H9 (cell line): ENCODE results near the gene ARHGAP5. TPM values are rescaled to one million over a fixed set of nuclear protein-coding genes. Genes with fewer than 3 reads are reported as not detected.

ENCODE experiments used
- DNase-seq: peaks from one replicate; pipeline ENCODE4 v3.0.0-alpha.2; 2017
- H2AFZ ChIP-seq: one replicate; pipeline ENCODE4 v1.6.1; 2013; ENCODE audit warnings: mild to moderate bottlenecking, low read length, control low read depth, moderate library complexity
- H2AK5ac ChIP-seq: 2 replicates; pipeline ENCODE4 v1.6.1; 2013; ENCODE audit warnings: low read length, control low read depth, mixed read lengths; ENCODE audit not compliant: insufficient read length
- H2BK120ac ChIP-seq: one replicate; pipeline ENCODE4 v1.6.1; 2013; ENCODE audit warnings: low read depth, mild to moderate bottlenecking, low read length, control low read depth, inconsistent platforms; ENCODE audit not compliant: poor library complexity, severe bottlenecking
- H2BK12ac ChIP-seq: 2 replicates; pipeline ENCODE4 v1.6.1; 2013; ENCODE audit warnings: low read length, control low read depth, mixed read lengths, low read depth; ENCODE audit not compliant: insufficient read length
- H2BK15ac ChIP-seq: 2 replicates; pipeline ENCODE4 v1.6.1; 2013; ENCODE audit warnings: low read depth, low read length, control low read depth
- H2BK20ac ChIP-seq: one replicate; pipeline ENCODE4 v1.6.1; 2013; ENCODE audit warnings: low read depth, mild to moderate bottlenecking, low read length, control low read depth, inconsistent platforms; ENCODE audit not compliant: poor library complexity, severe bottlenecking
- H2BK5ac ChIP-seq: 2 replicates; pipeline ENCODE4 v1.6.1; 2013; ENCODE audit warnings: low read length, control low read depth, mixed read lengths; ENCODE audit not compliant: insufficient read length
- H3K14ac ChIP-seq: 2 replicates; pipeline ENCODE4 v1.6.1; 2013; ENCODE audit warnings: low read length, control low read depth; ENCODE audit not compliant: insufficient read depth
- H3K18ac ChIP-seq: 2 replicates; pipeline ENCODE4 v1.6.1; 2013; ENCODE audit warnings: low read depth, mild to moderate bottlenecking, mixed read lengths, low read length, control low read depth; ENCODE audit not compliant: insufficient read length
- H3K23ac ChIP-seq: 2 replicates; pipeline ENCODE4 v1.6.1; 2013; ENCODE audit warnings: low read length, control low read depth, mixed read lengths, low read depth; ENCODE audit not compliant: insufficient read length
- H3K23me2 ChIP-seq: 2 replicates; pipeline ENCODE4 v1.6.1; 2013; ENCODE audit warnings: low read depth, mild to moderate bottlenecking, mixed read lengths, low read length, control low read depth; ENCODE audit not compliant: insufficient read length, poor library complexity, severe bottlenecking
- H3K27ac ChIP-seq: 2 replicates; pipeline ENCODE4 v1.5.1; 2013; ENCODE audit warnings: low read length, control low read depth, mixed read lengths, low read depth; ENCODE audit not compliant: insufficient read length
- H3K27me3 ChIP-seq: 2 replicates; pipeline ENCODE4 v1.6.1; 2013; ENCODE audit warnings: low read length, control low read depth, inconsistent platforms; ENCODE audit not compliant: insufficient read depth
- H3K4ac ChIP-seq: 2 replicates; pipeline ENCODE4 v1.6.1; 2013; ENCODE audit warnings: low read depth, mild to moderate bottlenecking, control low read depth, inconsistent platforms, low read length, moderate library complexity
- H3K4me1 ChIP-seq: 2 replicates; pipeline ENCODE4 v1.6.1; 2013; ENCODE audit warnings: low read length, control low read depth, inconsistent platforms; ENCODE audit not compliant: insufficient read depth
- H3K4me2 ChIP-seq: 2 replicates; pipeline ENCODE4 v1.6.1; 2013; ENCODE audit warnings: low read length, control low read depth, mixed read lengths; ENCODE audit not compliant: insufficient read length, insufficient read depth
- H3K56ac ChIP-seq: 2 replicates; pipeline ENCODE4 v1.6.1; 2013; ENCODE audit warnings: low read depth, mild to moderate bottlenecking, mixed read lengths, low read length, control low read depth; ENCODE audit not compliant: insufficient read length
- H3K79me1 ChIP-seq: 2 replicates; pipeline ENCODE4 v1.6.1; 2013; ENCODE audit warnings: low read depth, mild to moderate bottlenecking, moderate library complexity, low read length, control low read depth, inconsistent platforms; ENCODE audit not compliant: insufficient read depth, poor library complexity, severe bottlenecking
- H3K79me2 ChIP-seq: 2 replicates; pipeline ENCODE4 v1.6.1; 2013; ENCODE audit warnings: low read length, control low read depth, inconsistent platforms; ENCODE audit not compliant: insufficient read depth
- H3K9ac ChIP-seq: 2 replicates; pipeline ENCODE4 v1.6.1; 2013; ENCODE audit warnings: low read length, control low read depth, mixed read lengths; ENCODE audit not compliant: insufficient read length; ENCODE audit errors: extremely low read depth
- H3K9me3 ChIP-seq: one replicate; pipeline ENCODE4 v1.6.1; 2013; ENCODE audit warnings: low read depth, low read length, inconsistent platforms; ENCODE audit not compliant: control insufficient read depth
- H3T11ph ChIP-seq: one replicate; pipeline ENCODE4 v1.6.1; 2013; ENCODE audit warnings: mild to moderate bottlenecking, low read length, control low read depth, inconsistent platforms
- H4K20me1 ChIP-seq: one replicate; pipeline ENCODE4 v1.6.1; 2013; ENCODE audit not compliant: control insufficient read depth, insufficient read length, insufficient read depth
- H4K5ac ChIP-seq: 2 replicates; pipeline ENCODE4 v1.6.1; 2013; ENCODE audit warnings: low read depth, mild to moderate bottlenecking, mixed read lengths, low read length, control low read depth; ENCODE audit not compliant: insufficient read length
- H4K8ac ChIP-seq: replicated peaks from 2 replicates; pipeline ENCODE4 v1.6.1; 2013; ENCODE audit warnings: low read length, control low read depth, mixed read lengths, low read depth; ENCODE audit not compliant: insufficient read length
- H4K91ac ChIP-seq: 2 replicates; pipeline ENCODE4 v1.6.1; 2013; ENCODE audit warnings: low read depth, mild to moderate bottlenecking, moderate library complexity, mixed read lengths, low read length, control low read depth; ENCODE audit not compliant: insufficient read length
- H3K27ac Mint-ChIP-seq, 3 experiments: 2 replicates in 2 of 3; 3 replicates in 1 of 3; pipeline ENCODE4 v1.8.0; 2020 to 2021; ENCODE audit warnings: mixed read lengths in 3 of 3, mild to moderate bottlenecking in 1 of 3, moderate library complexity in 1 of 3
- H3K27me3 Mint-ChIP-seq: 2 replicates; pipeline ENCODE4 v1.8.0; 2021; ENCODE audit warnings: low read depth, mild to moderate bottlenecking, moderate library complexity, mixed read lengths
- H3K36me3 Mint-ChIP-seq, 3 experiments: 2 replicates in 2 of 3; 3 replicates in 1 of 3; pipeline ENCODE4 v1.8.0; 2020 to 2021; ENCODE audit warnings: low read depth in 3 of 3, mixed read lengths in 3 of 3; ENCODE audit not compliant: insufficient read depth in 1 of 3
- H3K4me1 Mint-ChIP-seq, 2 experiments: 2 replicates each; pipeline ENCODE4 v1.8.0; 2020; ENCODE audit warnings: mixed read lengths in 2 of 2
- H3K4me3 Mint-ChIP-seq, 2 experiments: 2 replicates in 1 of 2; 3 replicates in 1 of 2; pipeline ENCODE4 v1.8.0; 2020 to 2021; ENCODE audit warnings: mild to moderate bottlenecking in 2 of 2, mixed read lengths in 2 of 2, moderate library complexity in 1 of 2
- H3K9me3 Mint-ChIP-seq, 2 experiments: 2 replicates in 1 of 2; 3 replicates in 1 of 2; pipeline ENCODE4 v1.8.0; 2020; ENCODE audit warnings: mild to moderate bottlenecking in 2 of 2, mixed read lengths in 2 of 2, moderate library complexity in 1 of 2
- CTCF ChIP-seq: fragments of 200-600 bp; sonication (generic); conservative IDR thresholded peaks from 3 replicates; pipeline ENCODE4 v1.8.0; 2021; ENCODE audit warnings: antibody characterized with exemption, mild to moderate bottlenecking
- WGBS: extraction: QIAGEN DNeasy Blood & Tissue Kit; methylation state at CpG from one replicate; pipeline ENCODE4 v1.1.7; 2013; ENCODE audit warnings: missing lambda C conversion rate, low lambda C conversion rate, mixed read lengths; ENCODE audit not compliant: insufficient read length; ENCODE audit errors: extremely low coverage; 5-methylcytosine and 5-hydroxymethylcytosine counted together
- total RNA-seq: library from RNA; stranded (reverse); gene quantifications from 2 replicates; pipeline ENCODE4 v1.2.1, GENCODE V29; 2021

The ARHGAP5 gene
- total RNA-seq, 1 experiment from 2014 or later, result 73.8 TPM

DNA sequence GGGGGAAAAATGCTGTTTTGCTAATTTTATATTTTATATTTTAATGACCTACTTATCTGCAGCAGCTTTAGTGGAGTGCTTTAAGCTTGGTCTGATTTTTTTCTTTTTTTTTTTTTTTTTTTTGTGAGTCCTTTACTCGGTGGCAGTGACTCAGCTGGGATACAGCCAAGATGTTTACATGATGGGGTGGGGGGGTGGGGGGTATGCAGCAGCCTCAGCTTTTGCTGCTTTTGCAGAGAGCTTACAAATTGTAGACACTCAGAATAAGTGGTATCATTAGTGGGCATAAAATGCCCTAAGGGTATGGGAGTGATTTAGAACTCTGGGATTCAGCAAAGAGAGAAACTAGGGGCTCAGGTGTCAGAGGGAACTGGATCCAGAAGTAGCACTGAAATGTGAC, 38.2 kb upstream of the ARHGAP5 start:
- Histone ChIP-seq H2BK120ac (no peak overlapping the region), H3K4me1 (no peaks in the 10 kb centered on the region), H2BK5ac (no peak overlapping the region), H2AK5ac (no peak overlapping the region), H3K18ac (no peak overlapping the region), H2AFZ (no peak overlapping the region), H3K23ac (no peak overlapping the region), H3K4ac (no peak overlapping the region), H3T11ph (no peak overlapping the region), H3K27ac (no peak overlapping the region), H2BK15ac (no peak overlapping the region), H2BK20ac (no peak overlapping the region), H3K23me2 (no peaks in the 10 kb centered on the region), H4K5ac (no peak overlapping the region), H3K27me3 (no peaks in the 10 kb centered on the region), H3K4me2 (no peak overlapping the region), H3K56ac (no peak overlapping the region), H4K20me1 (no peaks in the 10 kb centered on the region), H3K79me1 (no peaks in the 10 kb centered on the region), H3K79me2 (no peaks in the 10 kb centered on the region), H3K9ac (no peak overlapping the region), H4K91ac (no peak overlapping the region), H2BK12ac (no peak overlapping the region), H3K14ac (no peak overlapping the region), H4K8ac (no peak overlapping the region), H3K9me3 (no peaks in the 10 kb centered on the region)
- no peak for DNase-seq
- H3K27ac Mint-ChIP-seq, result no peak overlapping the region
- H3K36me3 Mint-ChIP-seq, result no peaks in the 10 kb centered on the region
- no peak overlapping the region for H3K4me3 Mint-ChIP-seq
- no CpG with 5 or more reads among the region's 1 CpG for WGBS
- TF ChIP-seq CTCF, result no peak
- H3K4me1 Mint-ChIP-seq, result peaks cover 0 to 3% of the 10 kb centered on the region in 2 experiments; a peak in 1 of 4 replicates
- H3K9me3 Mint-ChIP-seq, result no peaks in the 10 kb centered on the region
- no peaks in the 10 kb centered on the region for H3K27me3 Mint-ChIP-seq
